GM12874 (cell line): ENCODE data around the gene EDIL3.

Experiments
- CTCF ChIP-seq: IDR thresholded peaks from 2 replicates; pipeline ENCODE4 v1.5.1; 2011; ENCODE audit warnings: low read depth, mild to moderate bottlenecking, control low read depth, low read length, moderate library complexity; ENCODE audit not compliant: insufficient read depth

Gene EDIL3

GRCh38 chr5:84197538-84197937 is 187.1 kb downstream of the EDIL3 start:
- TF ChIP-seq CTCF, result no peak

- no peak for TF ChIP-seq CTCF
Observed at GRCh38 chr5:84191281-84191680, 193.4 kb downstream of the EDIL3 start.

GRCh38 chr5:84184857-84185256 is 199.8 kb downstream of the EDIL3 start:
- no peak for TF ChIP-seq CTCF

- TF ChIP-seq CTCF, result no peak
Observed at GRCh38 chr5:84181093-84181492, 203.6 kb downstream of the EDIL3 start.

- no peak for TF ChIP-seq CTCF
Observed at GRCh38 chr5:84168841-84169240, 215.8 kb downstream of the EDIL3 start.

- TF ChIP-seq CTCF, result no peak
Observed at GRCh38 chr5:84163671-84164070, 221.0 kb downstream of the EDIL3 start.

GRCh38 chr5:84162695-84163094 is 222.0 kb downstream of the EDIL3 start:
- no peak for TF ChIP-seq CTCF

GRCh38 chr5:84149094-84149493 is 235.6 kb downstream of the EDIL3 start:
- TF ChIP-seq CTCF, result no peak
